ENCODE measurements around the gene KDM6A. TPM values are rescaled to one million over a fixed set of nuclear protein-coding genes. Genes with fewer than 3 reads are reported as not detected.

Gene KDM6A
- total RNA-seq, 1 experiment from 2014 or later: 42.8 TPM

GRCh38 chrX:45133465-45133864, 260.5 kb downstream of the KDM6A start:
- Histone ChIP-seq H2AK5ac (ENCODE audit: insufficient read length, low read length) (no peak overlapping the region), H2BK20ac (ENCODE audit: low read depth, low read length, poor library complexity, severe bottlenecking) (no peak overlapping the region), H2BK120ac (ENCODE audit: low read depth, low read length, poor library complexity, severe bottlenecking) (no peak overlapping the region), H3K56ac (ENCODE audit: insufficient read length, low read depth, low read length) (no peak overlapping the region), H3K79me2 (ENCODE audit: insufficient read depth, low read length) (no peaks in the 10 kb centered on the region), H3K23ac (ENCODE audit: insufficient read length, low read depth, low read length) (no peak overlapping the region), H4K20me1 (ENCODE audit: control insufficient read depth, insufficient read depth, insufficient read length) (no peaks in the 10 kb centered on the region), H2BK12ac (ENCODE audit: insufficient read length, low read depth, low read length) (no peak overlapping the region), H4K91ac (ENCODE audit: insufficient read length, low read depth, low read length) (no peak overlapping the region), H3K27ac (ENCODE audit: insufficient read length, low read depth, low read length) (no peak overlapping the region), H3K9ac (ENCODE audit: extremely low read depth, insufficient read length, low read length) (no peak overlapping the region), H3K23me2 (ENCODE audit: insufficient read length, low read depth, low read length, poor library complexity, severe bottlenecking) (no peaks in the 10 kb centered on the region), H3K4me1 (ENCODE audit: insufficient read depth, low read length) (no peaks in the 10 kb centered on the region), H2BK15ac (ENCODE audit: low read depth, low read length) (no peak overlapping the region), H3K79me1 (ENCODE audit: insufficient read depth, low read depth, low read length, poor library complexity, severe bottlenecking) (no peaks in the 10 kb centered on the region), H4K8ac (replicated peaks; ENCODE audit: insufficient read length, low read depth, low read length) (no peak overlapping the region), H3T11ph (ENCODE audit: low read length) (no peak overlapping the region), H3K9me3 (ENCODE audit: control insufficient read depth, low read depth, low read length) (peaks cover 53% of the 10 kb centered on the region), H3K18ac (ENCODE audit: insufficient read length, low read depth, low read length) (no peak overlapping the region), H3K4me2 (ENCODE audit: insufficient read depth, insufficient read length, low read length) (no peak overlapping the region), H3K27me3 (ENCODE audit: insufficient read depth, low read length) (no peaks in the 10 kb centered on the region), H3K14ac (ENCODE audit: insufficient read depth, low read length) (no peak overlapping the region), H2BK5ac (ENCODE audit: insufficient read length, low read length) (no peak overlapping the region), H3K4ac (ENCODE audit: low read depth, low read length) (no peak overlapping the region), H4K5ac (ENCODE audit: insufficient read length, low read depth, low read length) (no peak overlapping the region), H2AFZ (ENCODE audit: low read length) (no peak overlapping the region)
- TF ChIP-seq, protein P1, sequence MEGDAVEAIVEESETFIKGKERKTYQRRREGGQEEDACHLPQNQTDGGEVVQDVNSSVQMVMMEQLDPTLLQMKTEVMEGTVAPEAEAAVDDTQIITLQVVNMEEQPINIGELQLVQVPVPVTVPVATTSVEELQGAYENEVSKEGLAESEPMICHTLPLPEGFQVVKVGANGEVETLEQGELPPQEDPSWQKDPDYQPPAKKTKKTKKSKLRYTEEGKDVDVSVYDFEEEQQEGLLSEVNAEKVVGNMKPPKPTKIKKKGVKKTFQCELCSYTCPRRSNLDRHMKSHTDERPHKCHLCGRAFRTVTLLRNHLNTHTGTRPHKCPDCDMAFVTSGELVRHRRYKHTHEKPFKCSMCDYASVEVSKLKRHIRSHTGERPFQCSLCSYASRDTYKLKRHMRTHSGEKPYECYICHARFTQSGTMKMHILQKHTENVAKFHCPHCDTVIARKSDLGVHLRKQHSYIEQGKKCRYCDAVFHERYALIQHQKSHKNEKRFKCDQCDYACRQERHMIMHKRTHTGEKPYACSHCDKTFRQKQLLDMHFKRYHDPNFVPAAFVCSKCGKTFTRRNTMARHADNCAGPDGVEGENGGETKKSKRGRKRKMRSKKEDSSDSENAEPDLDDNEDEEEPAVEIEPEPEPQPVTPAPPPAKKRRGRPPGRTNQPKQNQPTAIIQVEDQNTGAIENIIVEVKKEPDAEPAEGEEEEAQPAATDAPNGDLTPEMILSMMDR (conservative IDR thresholded peaks at IDR 0.05): no peak
- Mint-ChIP-seq H3K27ac (no peak overlapping the region), H3K27me3 (ENCODE audit: low read depth) (peaks cover 2% of the 10 kb centered on the region; the same call in 1 of the 2 replicates), H3K4me3 (no peak overlapping the region), H3K36me3 (ENCODE audit: insufficient read depth in 1 of 3, low read depth in 3 of 3) (peaks cover 6 to 9% (median 8%) of the 10 kb centered on the region in 3 experiments; a peak in 6 of 7 replicates), H3K4me1 (no peaks in the 10 kb centered on the region), H3K9me3 (peaks cover 65 to 66% of the 10 kb centered on the region in 2 experiments)
- DNase-seq: no peak
- no CpG with 5 or more reads among the region's 3 CpGs for WGBS (ENCODE audit: extremely low coverage, insufficient read length, low lambda C conversion rate)
